GM19351 (cell line): ENCODE data around the gene VLDLR.

Source experiments
- ATAC-seq: cut with Tn5 transposase; IDR thresholded peaks from one replicate; pipeline ENCODE4 v1.9.1; 2021; ENCODE audit warnings: mild to moderate bottlenecking, moderate library complexity; ENCODE audit not compliant: unreplicated experiment

The VLDLR gene

DNA sequence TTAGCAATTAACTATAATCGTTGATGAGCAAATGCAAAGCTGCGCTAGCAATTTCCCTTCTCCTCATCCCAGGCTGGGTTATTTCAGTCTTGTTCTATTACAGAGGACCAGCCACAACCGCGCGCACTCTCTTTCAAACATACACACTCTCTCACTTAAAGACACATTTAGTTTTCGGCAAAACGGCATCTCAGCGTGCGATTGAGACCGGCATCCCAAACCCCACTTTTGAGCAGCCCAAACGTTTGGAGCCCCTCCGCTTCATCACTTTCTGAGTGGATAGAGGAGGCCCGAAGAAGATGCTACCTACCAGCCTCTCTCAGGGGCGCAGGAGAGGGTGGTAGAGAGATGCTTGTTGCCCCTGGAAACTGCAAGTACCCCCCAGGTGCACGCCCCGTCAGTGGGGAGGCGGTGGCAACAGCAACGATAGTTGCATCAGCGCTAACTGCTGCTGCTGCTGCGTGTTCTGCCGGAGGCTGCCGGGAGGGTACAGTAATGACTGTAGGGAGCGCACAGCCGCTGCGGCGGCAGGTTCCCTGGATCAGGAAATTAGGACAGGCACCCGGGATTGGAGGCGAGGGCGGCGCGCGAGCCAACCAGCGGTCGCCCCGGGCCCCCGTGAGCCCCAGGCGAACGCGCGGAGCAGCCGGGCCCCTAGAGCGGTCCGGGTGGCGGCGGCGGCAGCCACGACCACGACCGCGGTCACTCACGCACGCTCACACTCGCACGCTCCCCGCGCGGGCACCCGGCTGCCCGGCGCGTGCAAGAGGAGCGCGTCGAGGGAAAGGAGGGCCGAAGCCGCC is 467 bp upstream of the VLDLR start:
- peak; percentile 31 for ATAC-seq

DNA sequence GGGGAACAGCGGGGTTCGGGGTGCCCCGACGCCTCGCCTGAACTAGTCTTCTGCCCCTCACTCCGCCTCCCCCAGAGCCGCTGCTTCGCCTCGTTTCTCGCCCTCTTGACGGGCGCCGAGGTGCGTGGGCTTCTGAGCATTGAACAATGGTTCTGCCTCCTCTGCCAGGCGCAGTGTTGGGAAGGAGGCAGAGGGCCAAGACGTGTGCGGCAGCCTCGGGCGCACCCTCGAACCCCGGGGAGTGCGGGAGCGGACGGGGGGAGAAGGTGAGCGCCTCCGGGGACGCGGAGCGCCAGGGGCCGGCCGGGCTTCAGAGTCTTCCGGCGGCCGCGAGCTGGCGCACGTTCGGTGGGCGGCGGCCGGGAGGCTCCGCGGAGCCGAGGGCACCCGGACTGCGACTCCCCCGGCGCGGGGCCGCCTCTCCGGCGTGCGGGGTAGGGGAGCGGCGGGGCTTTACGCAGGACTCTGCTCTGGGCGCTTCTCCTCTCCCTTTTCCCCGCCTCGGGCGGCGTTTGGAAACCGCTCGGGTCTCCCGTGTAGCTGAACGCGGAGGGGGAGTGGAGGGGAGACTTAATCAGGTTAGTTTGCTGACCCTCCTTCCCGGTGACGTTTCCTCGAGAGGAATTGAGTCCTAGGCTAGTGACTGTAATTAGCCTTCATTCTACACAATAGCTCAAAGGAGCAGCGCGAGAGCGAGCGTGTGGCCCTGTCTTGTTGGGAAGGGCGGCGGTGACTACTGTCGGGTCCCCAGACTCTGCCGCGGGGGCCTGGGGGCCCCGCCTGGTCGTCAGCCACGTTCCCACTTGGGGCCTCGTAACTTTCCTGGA is 1.1 kb downstream of the VLDLR start:
- ATAC-seq, result peak; percentile 41

DNA sequence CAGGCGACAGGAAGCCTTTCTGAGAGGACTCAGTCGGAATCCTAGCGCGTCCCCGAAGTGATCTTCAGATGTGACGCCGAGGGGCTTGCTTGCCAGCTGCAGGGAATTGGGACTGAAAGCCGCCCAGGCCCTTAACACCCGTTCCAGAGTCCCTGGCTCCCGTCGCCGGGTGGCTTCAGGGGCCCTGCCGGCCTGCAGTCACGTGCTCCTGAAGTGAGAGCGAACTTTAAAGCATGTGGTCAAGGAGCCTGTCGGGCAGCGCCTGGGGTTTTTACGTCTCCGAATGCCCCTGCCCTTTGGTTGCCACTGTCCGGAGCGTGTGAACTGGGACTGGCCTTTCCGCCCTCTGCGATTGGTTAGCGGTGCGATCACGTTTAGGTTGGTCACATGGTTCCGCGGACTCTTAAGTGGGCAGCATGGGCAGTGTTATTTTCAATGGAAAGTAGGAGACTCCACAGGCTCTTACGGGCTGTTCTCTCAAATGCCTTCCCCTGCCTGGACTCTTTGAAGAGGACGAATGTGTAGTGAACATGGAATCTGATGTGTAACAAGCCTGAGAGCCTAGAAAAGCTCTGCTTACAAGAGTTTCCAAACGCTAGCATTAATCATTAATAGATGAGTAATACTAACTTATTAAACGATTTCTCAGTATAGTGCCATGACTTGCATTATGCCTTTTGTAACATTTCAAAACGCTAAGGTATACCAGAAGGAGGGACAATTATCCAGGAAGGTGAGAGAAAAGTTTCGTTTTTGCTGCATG is 1.9 kb downstream of the VLDLR start:
- ATAC-seq, result no peak

DNA sequence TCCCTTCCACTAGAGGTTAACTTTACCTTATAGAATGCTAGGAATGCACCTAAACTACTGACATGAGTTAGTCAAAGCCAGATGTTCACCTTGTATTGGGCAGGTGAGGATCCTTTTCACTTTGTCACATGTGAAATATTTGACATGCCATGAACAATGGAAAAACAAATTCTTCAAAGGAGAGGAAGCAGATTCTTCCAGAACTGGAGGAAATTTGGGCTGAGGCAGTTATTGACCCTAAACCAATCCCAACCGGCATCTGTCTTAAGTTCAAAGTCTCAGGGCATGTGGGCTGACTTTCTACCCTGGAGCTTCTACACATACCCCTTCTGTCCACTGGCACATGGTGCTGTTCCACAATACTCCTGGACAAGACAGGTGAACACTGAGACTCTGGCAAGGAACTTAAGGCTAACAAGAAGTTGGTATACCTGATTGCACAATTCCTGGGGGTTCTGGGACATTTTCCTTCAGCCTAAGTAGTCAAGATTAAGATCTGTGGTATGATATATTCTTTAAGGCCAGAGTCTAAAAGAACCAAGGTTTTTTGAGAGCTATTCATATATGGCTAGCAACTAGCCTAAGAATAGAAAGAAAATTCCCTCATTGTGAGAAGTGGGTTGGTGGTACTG is 2.6 kb downstream of the VLDLR start:
- ATAC-seq, result no peak

DNA sequence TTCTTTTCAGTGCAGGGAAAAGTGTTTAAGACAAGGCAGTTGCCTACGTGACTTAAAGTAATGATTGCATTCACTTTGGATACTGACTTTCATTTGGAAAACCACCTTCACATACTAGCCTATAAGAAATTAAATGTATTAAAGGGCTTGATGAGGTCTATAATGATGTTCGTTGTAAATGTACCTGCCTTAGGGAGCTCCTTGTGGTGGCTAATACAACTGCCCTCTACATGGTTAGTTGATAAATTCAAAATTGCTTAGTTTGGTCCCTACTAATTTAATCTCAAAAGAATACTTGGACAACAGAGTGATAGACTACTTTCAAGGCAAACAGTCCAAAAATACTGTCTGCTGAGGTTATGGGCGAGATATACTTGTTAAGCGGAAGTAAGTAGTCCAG is 3.8 kb downstream of the VLDLR start:
- ATAC-seq, result no peak

DNA sequence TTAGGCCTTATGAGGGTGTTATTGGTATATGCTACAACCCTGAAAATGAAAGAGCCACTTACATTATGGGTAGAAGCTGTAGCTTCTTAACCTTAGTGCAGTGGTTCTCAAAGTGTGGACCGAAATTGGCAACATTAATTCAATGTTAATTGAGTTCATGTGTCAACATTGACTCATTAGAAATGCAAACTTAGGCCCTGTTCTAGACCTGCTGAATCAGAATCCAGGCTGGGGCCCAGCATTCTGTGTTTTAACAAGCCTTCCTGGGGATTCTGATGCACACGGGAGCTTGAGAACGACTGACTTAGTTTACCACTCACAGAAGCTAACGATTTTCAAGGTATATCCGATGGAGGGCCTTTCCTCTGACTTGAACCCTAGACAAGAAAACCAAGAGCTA is 7.3 kb downstream of the VLDLR start:
- no peak for ATAC-seq

DNA sequence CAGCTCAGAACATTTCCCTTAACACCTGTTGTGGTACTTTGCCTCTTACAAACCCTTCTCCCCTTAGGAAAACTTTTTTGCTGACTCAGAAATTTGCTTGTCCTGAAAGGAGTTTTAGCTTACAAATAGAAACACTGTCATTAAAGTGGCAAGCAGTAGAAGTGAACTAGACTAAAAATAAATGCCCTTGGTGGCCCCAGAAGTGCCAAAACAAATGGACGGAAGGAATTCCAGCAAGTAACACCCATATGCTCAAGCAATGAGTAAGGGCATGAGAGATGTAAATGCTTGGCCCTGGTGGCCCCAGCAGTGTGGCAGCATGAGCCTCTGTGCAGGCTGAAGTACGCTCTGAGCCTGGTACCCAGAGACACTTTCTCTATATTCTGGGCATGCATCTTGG is 8.6 kb downstream of the VLDLR start:
- no peak for ATAC-seq

DNA sequence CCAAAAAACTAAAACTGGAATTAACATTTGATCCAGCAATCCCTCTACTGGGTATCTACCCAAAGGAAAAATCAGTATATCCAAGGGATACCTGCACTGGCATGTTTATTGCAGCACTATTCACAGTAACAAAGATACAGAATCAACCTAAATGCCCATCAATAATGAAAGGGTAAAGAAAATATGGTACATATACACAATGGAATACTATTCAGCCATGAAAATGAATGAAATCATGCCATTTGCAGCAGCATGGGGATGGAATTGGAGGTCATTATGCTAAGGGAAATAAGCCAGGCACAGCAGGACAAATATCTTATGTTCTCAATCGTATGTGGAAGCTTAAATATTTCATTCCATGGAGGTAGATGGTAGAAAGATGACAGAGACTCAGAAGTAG is 9.7 kb downstream of the VLDLR start:
- no peak for ATAC-seq

DNA sequence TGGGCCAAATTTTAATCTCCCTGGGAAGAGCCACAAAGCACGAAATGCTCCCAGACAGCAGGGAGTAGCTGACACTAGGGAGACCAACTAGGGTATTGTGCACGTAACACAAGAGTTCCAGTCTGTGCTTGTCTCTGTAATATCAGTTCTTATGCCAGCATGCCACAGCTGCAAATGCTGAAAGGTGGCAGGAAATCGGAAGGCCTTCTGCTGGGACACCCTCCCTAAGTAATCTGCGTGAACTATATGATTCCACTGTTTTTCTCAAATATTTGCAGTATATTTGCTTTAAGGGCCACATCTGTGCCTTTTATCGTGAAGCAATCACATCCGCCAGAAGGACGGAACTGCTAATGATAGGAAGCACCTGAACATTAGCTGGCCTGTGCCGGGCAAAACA is 12.6 kb downstream of the VLDLR start:
- ATAC-seq, result no peak

DNA sequence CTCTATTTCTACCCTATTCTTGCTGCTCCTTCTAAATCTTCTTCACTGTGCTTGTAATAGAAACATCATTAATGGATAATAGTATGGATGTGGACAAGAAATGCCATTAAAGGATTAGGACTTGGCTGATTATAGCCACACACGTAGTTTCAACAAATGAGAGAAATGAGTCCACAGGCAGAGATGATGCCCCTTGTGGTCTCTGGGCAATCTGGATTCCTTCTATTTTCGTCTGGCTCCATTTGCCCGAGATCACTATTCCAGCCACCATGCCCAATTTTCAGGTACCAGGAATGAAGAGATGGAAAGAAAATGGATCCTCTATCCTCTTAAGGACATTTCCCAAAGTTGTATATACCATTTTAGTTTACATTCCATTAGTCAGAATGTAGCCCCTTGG is 13.2 kb downstream of the VLDLR start:
- no peak for ATAC-seq

DNA sequence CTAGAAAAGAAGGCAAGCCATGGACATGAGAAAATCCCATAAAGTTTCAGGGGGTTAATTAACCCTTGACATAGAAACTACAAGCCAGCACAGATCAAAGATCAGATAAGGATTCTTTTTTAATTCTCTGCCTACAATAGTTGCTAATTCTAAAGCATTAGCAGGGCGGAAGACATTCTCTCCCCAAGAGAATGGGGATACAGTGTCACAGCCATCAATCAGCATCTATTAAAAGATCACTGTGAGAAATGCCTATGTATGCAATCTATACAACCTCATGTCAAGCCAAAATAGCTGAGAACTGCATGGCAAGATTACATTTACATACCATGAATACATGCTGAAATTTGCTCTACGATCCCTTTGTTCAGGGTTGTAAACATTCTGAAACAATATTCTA is 14.3 kb downstream of the VLDLR start:
- no peak for ATAC-seq

DNA sequence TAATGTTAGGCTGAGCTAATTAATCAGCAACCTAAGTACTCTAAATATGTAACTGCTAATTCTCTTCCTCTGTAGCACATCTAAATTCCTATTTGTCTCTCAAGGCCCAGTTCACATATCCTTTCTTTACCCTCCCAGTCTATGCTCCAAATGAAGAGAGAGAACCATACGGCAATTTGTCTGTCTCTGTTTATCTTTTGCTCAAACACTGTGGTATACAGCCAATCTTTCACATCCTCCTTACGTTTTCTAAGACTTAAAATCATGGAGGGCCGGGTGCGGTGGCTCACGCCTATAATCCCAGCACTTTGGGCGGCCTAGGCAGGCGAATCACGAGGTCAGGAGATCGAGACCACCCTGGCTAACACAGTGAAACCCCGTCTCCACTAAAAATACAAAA is 15.8 kb downstream of the VLDLR start:
- no peak for ATAC-seq

DNA sequence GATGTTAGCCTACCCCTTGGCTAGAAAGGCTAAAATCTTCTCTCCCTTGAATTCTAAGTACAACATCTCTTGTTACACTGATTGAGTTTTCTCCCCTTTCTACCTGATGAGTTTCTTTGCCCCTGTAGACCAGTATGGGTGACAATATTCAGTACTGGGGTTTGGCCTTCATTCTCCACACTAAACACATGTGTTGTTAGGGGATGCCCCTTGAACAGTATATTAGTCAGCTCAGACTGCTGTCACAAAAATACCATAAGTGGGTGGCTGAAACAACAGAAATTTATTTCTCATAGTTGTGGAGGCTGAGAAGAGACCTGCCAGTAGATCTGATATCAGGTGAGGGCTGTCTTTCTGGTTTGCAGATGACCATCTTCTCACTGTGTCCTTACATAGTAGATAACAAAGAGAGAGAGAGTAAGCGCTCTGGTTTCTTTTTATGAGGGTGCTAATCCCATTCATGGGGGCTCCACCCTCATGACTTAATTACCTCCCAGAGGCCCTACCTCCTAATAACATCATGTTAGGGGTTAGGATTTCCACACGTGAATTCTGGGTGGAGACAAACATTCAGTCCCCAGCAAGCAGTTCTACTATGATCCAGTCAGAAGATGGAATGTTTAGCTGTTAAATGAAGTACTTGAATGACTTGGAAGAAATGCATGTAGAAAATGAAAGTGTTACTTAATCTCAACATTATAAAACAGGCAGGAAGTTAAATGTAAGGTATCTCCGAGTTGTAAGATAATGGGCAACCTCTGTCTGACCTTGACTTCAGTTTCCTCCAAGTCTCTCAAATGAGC is 17.5 kb downstream of the VLDLR start:
- ATAC-seq, result no peak

DNA sequence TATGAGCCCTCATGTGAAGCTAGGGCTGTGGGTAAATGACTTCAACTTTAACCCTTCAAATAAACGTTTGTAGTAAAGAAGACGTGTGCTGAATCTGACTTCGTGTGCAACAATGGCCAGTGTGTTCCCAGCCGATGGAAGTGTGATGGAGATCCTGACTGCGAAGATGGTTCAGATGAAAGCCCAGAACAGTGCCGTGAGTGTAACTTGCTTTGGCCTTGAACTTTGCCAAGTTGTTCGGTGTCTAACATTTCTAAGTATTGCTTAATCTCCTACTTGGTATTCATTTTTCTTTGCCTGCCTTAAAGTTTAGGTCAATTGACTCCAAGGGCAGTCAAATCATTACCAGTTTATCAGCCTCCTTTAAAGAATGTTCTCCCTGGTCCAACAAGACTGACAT is 18.2 kb downstream of the VLDLR start:
- no peak for ATAC-seq

DNA sequence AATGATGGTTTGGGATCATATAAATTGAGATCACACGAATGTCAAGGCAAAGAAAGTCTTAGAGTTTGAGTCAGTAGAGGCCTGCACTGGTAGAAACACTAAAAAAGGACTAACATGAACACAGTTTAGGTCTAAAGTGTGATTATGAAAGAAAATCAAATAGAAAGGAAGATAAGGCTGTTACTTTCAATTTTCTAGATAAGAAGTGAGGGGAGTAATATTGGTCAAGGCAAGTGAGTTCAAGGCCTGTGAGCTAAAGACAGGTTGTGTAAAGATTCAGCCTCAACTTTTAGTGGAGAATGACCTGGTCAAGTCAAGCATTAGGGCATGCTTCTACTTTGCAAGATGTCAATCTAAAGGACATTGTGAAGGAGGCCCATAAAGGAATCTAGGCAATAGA is 19.0 kb downstream of the VLDLR start:
- no peak for ATAC-seq

DNA sequence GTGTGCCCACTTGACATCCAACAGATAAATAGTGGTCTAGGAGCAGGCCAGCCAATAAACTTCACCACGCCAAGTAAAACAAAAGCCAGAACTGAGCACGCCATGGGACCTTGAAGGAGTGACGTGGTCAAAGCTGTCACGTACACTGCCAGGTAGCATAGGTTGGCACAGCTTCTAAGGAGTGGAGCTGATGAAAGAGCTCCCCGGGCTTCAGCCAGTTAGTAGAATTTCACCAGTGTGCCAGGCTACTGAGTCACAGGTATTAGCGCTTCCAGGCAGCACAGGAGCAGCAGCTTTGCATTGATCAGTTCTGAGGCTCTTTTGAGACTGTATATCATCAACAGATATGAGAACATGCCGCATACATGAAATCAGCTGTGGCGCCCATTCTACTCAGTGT is 19.4 kb downstream of the VLDLR start:
- ATAC-seq, result no peak

DNA sequence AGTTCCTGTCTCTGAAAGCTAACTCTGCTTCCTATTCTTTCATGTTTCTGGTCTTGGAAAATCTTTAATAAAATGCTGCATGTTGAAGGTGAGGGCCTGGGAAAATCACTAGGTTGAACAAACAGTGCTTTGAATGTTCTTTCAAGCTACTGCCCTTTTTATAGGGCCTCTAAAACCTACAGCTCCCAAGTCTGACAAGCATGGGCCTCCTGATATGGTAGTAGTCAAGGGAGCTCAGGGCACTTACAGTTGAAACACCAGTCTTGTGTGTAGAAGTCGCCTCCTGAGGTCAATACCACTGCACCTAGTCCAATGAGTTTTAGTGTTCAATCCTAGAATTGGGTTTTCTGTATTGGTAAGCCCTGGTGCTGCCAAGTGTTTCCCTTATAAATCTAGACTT is 20.5 kb downstream of the VLDLR start:
- ATAC-seq, result no peak

DNA sequence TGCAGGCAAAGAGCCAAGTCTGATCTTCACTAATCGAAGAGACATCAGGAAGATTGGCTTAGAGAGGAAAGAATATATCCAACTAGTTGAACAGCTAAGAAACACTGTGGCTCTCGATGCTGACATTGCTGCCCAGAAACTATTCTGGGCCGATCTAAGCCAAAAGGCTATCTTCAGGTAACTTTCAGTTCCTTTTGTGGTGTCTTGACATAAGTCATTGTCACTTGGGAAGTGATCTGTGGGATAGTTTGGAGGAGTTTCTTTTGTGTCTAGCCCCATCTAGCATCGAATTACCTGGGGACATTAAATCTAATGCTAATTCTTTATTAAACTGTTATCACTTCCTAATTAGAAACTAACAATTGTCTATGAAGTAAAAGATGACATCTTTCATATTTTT is 24.0 kb downstream of the VLDLR start:
- peak; percentile 87 for ATAC-seq

DNA sequence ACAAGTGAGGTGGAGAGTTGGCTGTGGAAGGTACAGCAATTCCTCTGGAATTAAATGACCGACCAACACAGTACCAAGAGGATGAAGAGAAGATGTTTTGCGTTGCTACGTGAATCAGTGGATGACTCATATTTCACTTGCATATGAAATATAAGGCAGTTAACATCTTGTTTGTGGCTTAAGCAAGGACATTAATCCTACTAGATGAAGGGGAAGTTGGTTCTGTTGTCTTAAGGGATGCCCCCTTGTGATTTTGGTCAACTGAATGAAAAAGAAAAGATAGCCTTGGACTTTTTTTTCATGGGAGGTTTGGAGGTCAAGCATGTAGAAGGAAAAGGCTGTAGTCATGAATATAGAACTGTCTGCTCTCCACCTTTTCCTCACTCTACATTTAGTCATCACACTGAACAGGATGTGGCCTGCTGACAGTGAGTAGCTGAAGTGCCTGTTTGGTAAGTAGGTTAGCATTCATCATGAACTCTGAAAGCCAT is 33.9 kb downstream of the VLDLR start:
- ATAC-seq, result peak; percentile 75

DNA sequence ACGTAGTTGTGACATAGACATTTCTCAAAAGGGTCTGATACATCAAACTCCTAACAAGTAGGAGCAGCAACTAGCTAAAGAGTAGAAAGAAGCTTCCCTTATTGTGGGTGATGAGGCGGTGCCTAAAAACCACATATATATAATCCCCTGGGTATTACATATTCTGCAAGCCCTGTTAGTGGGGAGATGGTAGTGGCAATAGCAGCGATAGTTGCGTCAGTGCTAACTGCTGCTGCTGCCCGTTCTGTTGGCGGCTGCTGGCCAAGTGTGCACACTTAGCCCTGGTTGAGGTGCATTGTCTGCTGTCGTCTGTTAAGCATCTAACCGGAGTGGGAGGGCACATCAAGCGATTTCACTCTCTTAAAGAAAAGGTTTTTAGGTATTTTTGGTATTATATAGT is 35.8 kb downstream of the VLDLR start:
- ATAC-seq, result peak; percentile 68
